ENCODE measurements around the gene APEX2.
"Not testable (repeated sequence)": the region's sequence is repeated elsewhere in the genome, so short reads cannot be mapped to it uniquely, and the experiment has no call there.

Gene APEX2

GRCh38 chrX:55011294-55011693 is 11.1 kb downstream of the APEX2 start:
- DNase-seq (ENCODE audit: low spot score), result peak; percentile 9

GRCh38 chrX:55014897-55015299 is 14.7 kb downstream of the APEX2 start:
- DNase-seq (ENCODE audit: low spot score), result no peak

GRCh38 chrX:55026143-55026542 is 26.0 kb downstream of the APEX2 start:
- peak; percentile 6 for DNase-seq (ENCODE audit: low spot score)

- DNase-seq (ENCODE audit: low spot score), result no peak
Observed at GRCh38 chrX:55026840-55027239, 26.7 kb downstream of the APEX2 start.

- no peak for DNase-seq (ENCODE audit: low spot score)
Observed at GRCh38 chrX:55028040-55028439, 27.9 kb downstream of the APEX2 start.

- no peak for DNase-seq (ENCODE audit: low spot score)
Observed at GRCh38 chrX:55028611-55029010, 28.4 kb downstream of the APEX2 start.

GRCh38 chrX:55029291-55029690 is 29.1 kb downstream of the APEX2 start:
- DNase-seq (ENCODE audit: low spot score), result no peak

GRCh38 chrX:55030271-55031205 is 30.4 kb downstream of the APEX2 start, which contains the start of gene ALAS2:
TSS of gene ALAS2 (minus strand) at chrX:55030977. CDS start at chrX:55026000, 4,977 bp downstream.
- DNase-seq (ENCODE audit: low spot score), result no peak

GRCh38 chrX:55033429-55033828 is 33.3 kb downstream of the APEX2 start:
- no peak for DNase-seq (ENCODE audit: low spot score)

- no peak for DNase-seq (ENCODE audit: low spot score)
Observed at GRCh38 chrX:55039471-55039870, 39.3 kb downstream of the APEX2 start.

GRCh38 chrX:55041514-55041913 is 41.4 kb downstream of the APEX2 start:
- no peak for DNase-seq (ENCODE audit: low spot score)

- not testable (repeated sequence) for DNase-seq (ENCODE audit: low spot score)
Observed at GRCh38 chrX:55050599-55050998, 50.4 kb downstream of the APEX2 start.

GRCh38 chrX:55056820-55057674 is 56.9 kb downstream of the APEX2 start:
- DNase-seq (ENCODE audit: low spot score), result peak; percentile 1

GRCh38 chrX:55057675-55058249 is 57.6 kb downstream of the APEX2 start:
- peak; percentile 20 for DNase-seq (ENCODE audit: low spot score)

Data from GM03348 (cell line).